ENCODE results near the gene NT5DC3.

DNA sequence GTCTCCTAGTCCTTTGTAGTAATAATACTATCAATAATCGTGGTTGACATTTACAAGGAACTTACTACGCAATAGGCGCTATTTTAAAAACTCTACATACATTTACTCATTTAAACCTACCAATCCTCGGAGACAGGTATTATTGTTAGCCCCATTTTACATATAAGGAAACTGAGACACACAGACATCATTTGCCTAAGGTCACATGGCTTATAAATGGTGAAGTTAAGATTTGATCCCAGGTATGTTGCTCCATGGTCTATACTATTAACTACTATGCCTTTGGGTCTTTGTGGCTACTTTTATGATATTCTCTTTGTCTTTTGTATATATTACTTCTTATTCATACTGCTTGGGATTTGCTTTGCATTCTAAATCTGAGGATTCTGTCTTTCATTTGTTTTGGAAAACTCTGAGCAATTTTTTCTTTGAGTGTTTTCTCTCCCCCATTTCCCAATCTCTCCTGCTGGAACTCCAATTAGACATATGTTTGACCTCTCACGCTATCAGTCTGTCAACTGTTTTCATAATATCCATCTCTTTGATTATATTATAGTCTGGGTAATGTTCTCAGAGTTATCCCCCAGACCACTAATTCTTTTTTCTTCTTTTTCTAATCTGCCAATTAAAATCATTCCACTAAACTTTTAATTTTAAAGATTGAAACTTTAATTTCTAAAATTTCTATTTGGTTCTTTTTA is 10.9 kb downstream of the NT5DC3 start:
- no peak for TF ChIP-seq EP300 (IDR thresholded peaks at IDR 0.05)
- TF ChIP-seq, protein P1, sequence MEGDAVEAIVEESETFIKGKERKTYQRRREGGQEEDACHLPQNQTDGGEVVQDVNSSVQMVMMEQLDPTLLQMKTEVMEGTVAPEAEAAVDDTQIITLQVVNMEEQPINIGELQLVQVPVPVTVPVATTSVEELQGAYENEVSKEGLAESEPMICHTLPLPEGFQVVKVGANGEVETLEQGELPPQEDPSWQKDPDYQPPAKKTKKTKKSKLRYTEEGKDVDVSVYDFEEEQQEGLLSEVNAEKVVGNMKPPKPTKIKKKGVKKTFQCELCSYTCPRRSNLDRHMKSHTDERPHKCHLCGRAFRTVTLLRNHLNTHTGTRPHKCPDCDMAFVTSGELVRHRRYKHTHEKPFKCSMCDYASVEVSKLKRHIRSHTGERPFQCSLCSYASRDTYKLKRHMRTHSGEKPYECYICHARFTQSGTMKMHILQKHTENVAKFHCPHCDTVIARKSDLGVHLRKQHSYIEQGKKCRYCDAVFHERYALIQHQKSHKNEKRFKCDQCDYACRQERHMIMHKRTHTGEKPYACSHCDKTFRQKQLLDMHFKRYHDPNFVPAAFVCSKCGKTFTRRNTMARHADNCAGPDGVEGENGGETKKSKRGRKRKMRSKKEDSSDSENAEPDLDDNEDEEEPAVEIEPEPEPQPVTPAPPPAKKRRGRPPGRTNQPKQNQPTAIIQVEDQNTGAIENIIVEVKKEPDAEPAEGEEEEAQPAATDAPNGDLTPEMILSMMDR (IDR thresholded peaks at IDR 0.05): no peak
- no peak for TF ChIP-seq POLR2A (IDR thresholded peaks at IDR 0.05)
